HCT116 (cell line): Measurements from ENCODE around the gene ARSB. TPM values are rescaled to one million over a fixed set of nuclear protein-coding genes. Genes with fewer than 3 reads are reported as not detected.

Experiments
- ATAC-seq: fragments of 200-7000 bp; cut with Tn5 transposase; 2 replicates; pipeline ENCODE4 v1.9.1; 2020; ENCODE audit warnings: mild to moderate bottlenecking, moderate library complexity
- BruUV-seq: library from RNA; stranded (reverse); fragments of 400-500 nt; replicated peaks from 2 replicates; lab custom pipeline; 2021; lab: Mats Ljungman, UMichigan
- CTCF ChIA-PET: fragments of 300-600 bp; sonication (Branson Sonifier 250); formaldehyde crosslinking; loops from one replicate; lab custom pipeline; 2021; ENCODE audit warnings: antibody characterized with exemption; lab: Charles Lee
- POLR2A ChIA-PET: fragments of 300-600, 350-600 bp; sonication (Branson Sonifier 250); formaldehyde crosslinking; loops from one replicate; lab custom pipeline; 2021; ENCODE audit warnings: antibody characterized with exemption; lab: Charles Lee
- RAD21 ChIA-PET, 2 experiments: fragments of 300-600 bp; sonication (Branson Sonifier 250); formaldehyde crosslinking; loops; one replicate each; lab custom pipeline; 2023; ENCODE audit warnings: low total read pairs in 2 of 2; ENCODE audit not compliant: uncharacterized antibody in 2 of 2, unreplicated experiment in 2 of 2, low non-redundant PET in 1 of 2; lab: Charles Lee
- DNase-seq: peaks from one replicate; pipeline ENCODE4 v3.0.0-alpha.2; 2010; ENCODE audit warnings: low read depth, low spot score
- H2AFZ ChIP-seq: fragments of 200-600 bp; shearing (Covaris generic), sonication (generic); 2 replicates; pipeline ENCODE4 v1.6.1; 2017; ENCODE audit warnings: low read depth, mixed run types, mixed read lengths, antibody characterized with exemption, low read length; ENCODE audit not compliant: poor library complexity, severe bottlenecking
- H3K27ac ChIP-seq: 2 replicates; pipeline ENCODE4 v1.5.1; 2012; ENCODE audit warnings: low read depth, low read length
- H3K27me3 ChIP-seq: fragments of 200-600 bp; sonication (generic); 2 replicates; pipeline ENCODE4 v1.6.1; 2016; ENCODE audit warnings: mixed run types, low read length, mixed read lengths; ENCODE audit not compliant: insufficient read depth
- H3K36me3 ChIP-seq, 2 experiments: fragments of 200-500 bp in 1 of 2; fragments of 200-600 bp in 1 of 2; sonication (Bioruptor generic) in 1 of 2; sonication (generic) in 1 of 2; 2 replicates each; pipeline versions ENCODE4 v1.5.1 to v1.6.1; 2014 to 2016; ENCODE audit warnings: low read length in 2 of 2, inconsistent platforms in 1 of 2, mixed read lengths in 1 of 2, mixed run types in 1 of 2; ENCODE audit not compliant: insufficient read depth in 2 of 2, control insufficient read depth in 1 of 2
- H3K4me1 ChIP-seq, 2 experiments: fragments of 200-600 bp in 1 of 2; sonication (generic) in 1 of 2; 2 replicates each; pipeline versions ENCODE4 v1.5.1 to v1.6.1; 2012 to 2017; ENCODE audit warnings: low read length in 2 of 2, inconsistent platforms in 1 of 2, mild to moderate bottlenecking in 1 of 2, mixed read lengths in 1 of 2, mixed run types in 1 of 2, moderate library complexity in 1 of 2; ENCODE audit not compliant: insufficient read depth in 2 of 2, control insufficient read depth in 1 of 2
- H3K4me2 ChIP-seq: fragments of 200-600 bp; sonication (generic); 2 replicates; pipeline ENCODE4 v1.6.1; 2017; ENCODE audit warnings: mixed run types, low read length, mixed read lengths
- H3K4me3 ChIP-seq, 2 experiments: fragments of 200-600 bp in 1 of 2; sonication (generic) in 1 of 2; replicated peaks in 1 of 2; 2 replicates each; pipeline ENCODE4 v1.5.1; 2011 to 2016; ENCODE audit warnings: low read length in 2 of 2, control low read depth in 1 of 2, low read depth in 1 of 2, mild to moderate bottlenecking in 1 of 2, mixed read lengths in 1 of 2, mixed run types in 1 of 2
- H3K79me2 ChIP-seq: fragments of 200-600 bp; sonication (generic); 2 replicates; pipeline ENCODE4 v1.6.1; 2017; ENCODE audit warnings: mild to moderate bottlenecking, mixed run types, low read length, moderate library complexity, mixed read lengths; ENCODE audit not compliant: insufficient read depth
- H3K9ac ChIP-seq: fragments of 200-600 bp; sonication (generic); 2 replicates; pipeline ENCODE4 v1.6.1; 2016; ENCODE audit warnings: low read length, mixed read lengths
- H3K9me2 ChIP-seq: fragments of 200-600 bp; sonication (generic), shearing (Covaris generic); 2 replicates; pipeline ENCODE4 v1.6.1; 2017; ENCODE audit warnings: mixed run types, mild to moderate bottlenecking, moderate library complexity; ENCODE audit not compliant: insufficient read depth
- H3K9me3 ChIP-seq, 2 experiments: fragments of 200-500 bp in 1 of 2; fragments of 200-600 bp in 1 of 2; sonication (Bioruptor generic) in 1 of 2; sonication (generic) in 1 of 2; 2 replicates each; pipeline ENCODE4 v1.6.1; 2014 to 2017; ENCODE audit warnings: low read length in 2 of 2, mixed read lengths in 2 of 2, inconsistent platforms in 1 of 2, low read depth in 1 of 2, mild to moderate bottlenecking in 1 of 2, mixed run types in 1 of 2, moderate library complexity in 1 of 2; ENCODE audit not compliant: control insufficient read depth in 1 of 2, insufficient read depth in 1 of 2
- H4K20me1 ChIP-seq: fragments of 200-600 bp; sonication (generic), shearing (Covaris generic); 2 replicates; pipeline ENCODE4 v1.6.1; 2017; ENCODE audit warnings: mixed run types, mild to moderate bottlenecking, moderate library complexity; ENCODE audit not compliant: insufficient read depth
- ELF1 ChIP-seq: IDR thresholded peaks from 2 replicates; pipeline ENCODE4 v1.6.1; 2012; ENCODE audit warnings: low read depth, borderline replicate concordance
- RAD21 ChIP-seq: IDR thresholded peaks from 2 replicates; pipeline ENCODE4 v1.6.1; 2012; ENCODE audit warnings: low read depth, mild to moderate bottlenecking
- SIN3A ChIP-seq: IDR thresholded peaks from 2 replicates; pipeline ENCODE4 v1.6.1; 2012; ENCODE audit warnings: low read depth
- TCF7L2 ChIP-seq: IDR thresholded peaks from 2 replicates; pipeline ENCODE4 v1.7.0; 2011; ENCODE audit warnings: borderline replicate concordance, inconsistent platforms; ENCODE audit not compliant: insufficient read depth, insufficient read length; ENCODE audit errors: extremely low read depth
- YY1 ChIP-seq: IDR thresholded peaks from 2 replicates; pipeline ENCODE4 v1.6.1; 2011; ENCODE audit warnings: low read length, low read depth, moderate library complexity, mild to moderate bottlenecking; ENCODE audit not compliant: insufficient replicate concordance; ENCODE audit errors: extremely low read depth
- intact Hi-C: fragments of 100-400 bp; cut with micrococcal nuclease; formaldehyde crosslinking; loops from 2 replicates; pipeline ENCODE4 v1.10.0; 2022
- total RNA-seq: library from RNA; stranded (reverse); gene quantifications from one replicate; pipeline ENCODE4 v1.2.1, GENCODE V29; 2021; ENCODE audit not compliant: unreplicated experiment
- TF ChIP-seq, protein P1 (sequence below): IDR thresholded peaks from 2 replicates; pipeline ENCODE4 v1.6.1; 2012; ENCODE audit warnings: low read depth

Gene ARSB
- total RNA-seq, 1 experiment from 2014 or later = 4.8 TPM

DNA sequence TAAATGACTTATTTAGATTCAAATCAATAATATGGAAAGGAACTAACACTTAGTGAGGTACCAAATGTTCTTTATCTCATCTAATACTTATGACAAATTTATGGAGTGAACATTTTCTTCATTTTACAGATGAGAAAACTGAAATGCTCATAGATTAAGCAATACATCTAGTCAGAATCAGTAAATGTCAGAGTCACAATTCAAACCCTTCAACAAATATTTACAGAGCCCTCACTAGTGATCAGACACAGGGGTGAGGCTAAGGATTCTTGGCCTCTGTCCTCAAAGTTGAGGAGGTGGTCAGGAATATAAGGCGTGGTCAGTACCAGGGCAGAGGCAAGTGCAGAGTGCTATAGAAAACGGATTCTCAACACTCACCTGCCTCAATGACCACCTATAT, 29.5 kb upstream of the ARSB start:
- no peaks in the 10 kb centered on the region for H3K9me2 ChIP-seq
- CTCF ChIA-PET = interaction anchor here (1.9 kb wide), 1 partner anchor 10 kb away, joined by 7 read pairs; no protein-coding TSS in a partner anchor
- H3K27me3 ChIP-seq = no peaks in the 10 kb centered on the region
- intact Hi-C loops = loop anchor here (5.0 kb wide), 1 partner anchor 112 kb away; no protein-coding TSS in a partner anchor
- POLR2A ChIA-PET = no interaction called here
- no peak for TF ChIP-seq RAD21
- no peak for TF ChIP-seq ELF1
- TF ChIP-seq YY1 = no peak
- no peak for TF ChIP-seq TCF7L2
- TF ChIP-seq SIN3A = no peak
- TF ChIP-seq, protein P1, sequence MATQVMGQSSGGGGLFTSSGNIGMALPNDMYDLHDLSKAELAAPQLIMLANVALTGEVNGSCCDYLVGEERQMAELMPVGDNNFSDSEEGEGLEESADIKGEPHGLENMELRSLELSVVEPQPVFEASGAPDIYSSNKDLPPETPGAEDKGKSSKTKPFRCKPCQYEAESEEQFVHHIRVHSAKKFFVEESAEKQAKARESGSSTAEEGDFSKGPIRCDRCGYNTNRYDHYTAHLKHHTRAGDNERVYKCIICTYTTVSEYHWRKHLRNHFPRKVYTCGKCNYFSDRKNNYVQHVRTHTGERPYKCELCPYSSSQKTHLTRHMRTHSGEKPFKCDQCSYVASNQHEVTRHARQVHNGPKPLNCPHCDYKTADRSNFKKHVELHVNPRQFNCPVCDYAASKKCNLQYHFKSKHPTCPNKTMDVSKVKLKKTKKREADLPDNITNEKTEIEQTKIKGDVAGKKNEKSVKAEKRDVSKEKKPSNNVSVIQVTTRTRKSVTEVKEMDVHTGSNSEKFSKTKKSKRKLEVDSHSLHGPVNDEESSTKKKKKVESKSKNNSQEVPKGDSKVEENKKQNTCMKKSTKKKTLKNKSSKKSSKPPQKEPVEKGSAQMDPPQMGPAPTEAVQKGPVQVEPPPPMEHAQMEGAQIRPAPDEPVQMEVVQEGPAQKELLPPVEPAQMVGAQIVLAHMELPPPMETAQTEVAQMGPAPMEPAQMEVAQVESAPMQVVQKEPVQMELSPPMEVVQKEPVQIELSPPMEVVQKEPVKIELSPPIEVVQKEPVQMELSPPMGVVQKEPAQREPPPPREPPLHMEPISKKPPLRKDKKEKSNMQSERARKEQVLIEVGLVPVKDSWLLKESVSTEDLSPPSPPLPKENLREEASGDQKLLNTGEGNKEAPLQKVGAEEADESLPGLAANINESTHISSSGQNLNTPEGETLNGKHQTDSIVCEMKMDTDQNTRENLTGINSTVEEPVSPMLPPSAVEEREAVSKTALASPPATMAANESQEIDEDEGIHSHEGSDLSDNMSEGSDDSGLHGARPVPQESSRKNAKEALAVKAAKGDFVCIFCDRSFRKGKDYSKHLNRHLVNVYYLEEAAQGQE = no peak
- H3K36me3 ChIP-seq = no peaks in the 10 kb centered on the region
- DNase-seq (no peak), ATAC-seq (no peak)
- H3K4me2 ChIP-seq = no peak overlapping the region
- no peaks in the 10 kb centered on the region for H3K9me3 ChIP-seq
- H2AFZ ChIP-seq = no peak overlapping the region
- BruUV-seq = no TSS peak
- H3K27ac ChIP-seq = no peak overlapping the region
- H3K4me1 ChIP-seq = no peaks in the 10 kb centered on the region
- RAD21 ChIA-PET = no interaction called here
- no peaks in the 10 kb centered on the region for H4K20me1 ChIP-seq
- no peak overlapping the region for H3K9ac ChIP-seq
- H3K4me3 ChIP-seq = no peak overlapping the region
- no peaks in the 10 kb centered on the region for H3K79me2 ChIP-seq
